C4-2B (cell line): ENCODE data around the gene KCNT2.

ENCODE experiments used
- H3K27ac ChIP-seq: fragments of 450-650 bp; 2 replicates; pipeline ENCODE4 v1.5.1; 2017
- CTCF ChIP-seq: fragments of 450-650 bp; conservative IDR thresholded peaks from 2 replicates; pipeline ENCODE4 v1.5.1; 2017; ENCODE audit warnings: mild to moderate bottlenecking
- ZFX ChIP-seq: fragments of 450-650 bp; IDR thresholded peaks from 2 replicates; pipeline ENCODE4 v1.6.1; 2017

KCNT2 gene

GRCh38 chr1:196255762-196256161 is 352.5 kb downstream of the KCNT2 start:
- no peak overlapping the region for H3K27ac ChIP-seq
- TF ChIP-seq ZFX (no peak), CTCF (no peak)

GRCh38 chr1:196229546-196229945 is 378.7 kb downstream of the KCNT2 start:
- TF ChIP-seq CTCF (no peak), ZFX (no peak)
- no peak overlapping the region for H3K27ac ChIP-seq

DNA sequence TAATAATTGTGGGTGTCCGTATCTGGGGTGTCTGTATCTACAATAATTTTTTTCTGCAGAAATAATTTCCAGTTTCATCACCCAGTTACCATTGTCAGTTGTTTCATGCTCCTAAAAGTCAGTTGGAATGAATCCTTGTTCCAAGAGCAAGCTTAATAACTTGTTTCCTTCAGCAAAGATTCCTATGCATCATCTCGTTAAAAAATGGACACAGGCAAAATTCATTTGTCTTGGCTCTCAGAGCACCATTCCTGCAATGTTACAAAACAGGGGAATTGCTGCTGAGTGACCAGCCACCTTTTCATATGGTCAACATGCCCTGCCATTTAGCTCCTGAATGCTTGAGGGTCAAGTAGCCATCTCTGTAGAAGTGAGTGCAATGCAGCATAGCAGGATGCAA is 393.4 kb downstream of the KCNT2 start:
- TF ChIP-seq ZFX (no peak), CTCF (no peak)
- no peak overlapping the region for H3K27ac ChIP-seq

GRCh38 chr1:196209983-196210382 is 398.3 kb downstream of the KCNT2 start:
- no peak overlapping the region for H3K27ac ChIP-seq
- no peak for TF ChIP-seq ZFX
- no peak for TF ChIP-seq CTCF

GRCh38 chr1:196209265-196209664 is 399.0 kb downstream of the KCNT2 start:
- no peak for TF ChIP-seq ZFX
- no peak for TF ChIP-seq CTCF
- no peak overlapping the region for H3K27ac ChIP-seq

DNA sequence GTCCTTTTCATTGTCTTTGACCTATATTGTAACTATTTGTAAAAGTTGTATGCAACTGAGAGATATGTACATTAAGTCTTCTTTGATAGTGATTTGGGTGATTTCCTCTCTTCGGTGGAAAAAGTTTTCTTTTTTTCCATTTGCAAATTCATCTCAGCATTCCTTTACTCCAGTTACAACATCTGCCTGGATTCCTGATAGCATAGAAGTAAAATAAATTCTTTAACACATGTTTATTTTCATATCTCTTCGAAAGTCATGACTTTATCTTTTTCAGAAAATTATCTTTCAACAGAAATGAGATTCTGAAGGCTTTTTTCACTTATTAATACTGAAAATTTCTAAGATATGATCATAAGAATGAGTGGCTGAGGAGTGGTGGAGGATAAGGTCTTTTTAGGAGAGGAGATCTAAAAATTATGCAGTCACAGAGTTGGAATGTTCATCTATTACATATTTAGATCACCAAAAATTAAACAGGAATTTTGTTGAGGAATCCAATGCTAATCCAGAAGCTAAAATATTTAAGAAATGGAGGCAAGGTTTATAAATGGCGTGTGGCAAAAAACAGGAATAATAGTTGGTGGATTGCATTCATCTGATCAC is 400.5 kb downstream of the KCNT2 start:
- TF ChIP-seq CTCF (no peak), ZFX (no peak)
- no peak overlapping the region for H3K27ac ChIP-seq

GRCh38 chr1:196205882-196206281 is 402.4 kb downstream of the KCNT2 start:
- H3K27ac ChIP-seq = no peak overlapping the region
- TF ChIP-seq ZFX = no peak
- TF ChIP-seq CTCF = no peak
